NCI-H1694 treated with DMSO at 0.1 percent for 48 hours (cell line): Measurements from ENCODE around the gene HOXC9.
"Not testable (repeated sequence)": the region's sequence is repeated elsewhere in the genome, so short reads cannot be mapped to it uniquely, and the experiment has no call there.

ENCODE experiments used
- DNase-seq: peaks from one replicate; lab custom pipeline; 2025; lab: John Stamatoyannopoulos, UW

The HOXC9 gene

GRCh38 chr12:54040148-54040494, 40.2 kb downstream of the HOXC9 start:
- no peak for DNase-seq

- DNase-seq, result no peak
Measured at GRCh38 chr12:54040648-54041047, 40.7 kb downstream of the HOXC9 start.

- no peak for DNase-seq
Measured at GRCh38 chr12:54041097-54041690, 41.2 kb downstream of the HOXC9 start.

- not testable (repeated sequence) for DNase-seq
Measured at GRCh38 chr12:54042033-54042432, 42.1 kb downstream of the HOXC9 start.

GRCh38 chr12:54042970-54043853, 43.3 kb downstream of the HOXC9 start:
- no peak for DNase-seq

- no peak for DNase-seq
Measured at GRCh38 chr12:54044425-54045103, 44.6 kb downstream of the HOXC9 start.

- no peak for DNase-seq
Measured at GRCh38 chr12:54045401-54045800, 45.4 kb downstream of the HOXC9 start.

- no peak for DNase-seq
Measured at GRCh38 chr12:54045868-54046521, 46.0 kb downstream of the HOXC9 start.

GRCh38 chr12:54046809-54047159, 46.8 kb downstream of the HOXC9 start:
- DNase-seq, result no peak

- no peak for DNase-seq
Measured at GRCh38 chr12:54047160-54047963, 47.4 kb downstream of the HOXC9 start.

- DNase-seq, result no peak
Measured at GRCh38 chr12:54047964-54048303, 48.0 kb downstream of the HOXC9 start.

GRCh38 chr12:54048406-54049093, 48.6 kb downstream of the HOXC9 start:
- DNase-seq, result no peak

- no peak for DNase-seq
Measured at GRCh38 chr12:54049108-54049507, 49.1 kb downstream of the HOXC9 start.

GRCh38 chr12:54050482-54050810, 50.5 kb downstream of the HOXC9 start:
- no peak for DNase-seq

- no peak for DNase-seq
Measured at GRCh38 chr12:54051026-54051842, 51.3 kb downstream of the HOXC9 start.

- no peak for DNase-seq
Measured at GRCh38 chr12:54051874-54052437, 52.0 kb downstream of the HOXC9 start.

GRCh38 chr12:54052438-54053002, 52.6 kb downstream of the HOXC9 start:
- DNase-seq, result no peak
